B cell (primary cell): ENCODE data around the gene CBARP. TPM values are rescaled to one million over a fixed set of nuclear protein-coding genes. Genes with fewer than 3 reads are reported as not detected.

Source experiments
- ATAC-seq: fragments of 200-7000 bp; cut with Tn5 transposase; one replicate; pipeline ENCODE4 v1.10.0; 2021; ENCODE audit warnings: low read depth, mild to moderate bottlenecking, moderate number of reproducible peaks, moderate library complexity
- CTCF ChIA-PET: fragments of 350-600 bp; sonication (Branson Sonifier 250); formaldehyde crosslinking; loops from one replicate; lab custom pipeline; 2021; ENCODE audit warnings: antibody characterized with exemption, inconsistent platforms; lab: Charles Lee
- POLR2A ChIA-PET: fragments of 350-600 bp; sonication (Branson Sonifier 250); formaldehyde crosslinking; loops from one replicate; lab custom pipeline; 2021; ENCODE audit warnings: antibody characterized with exemption; lab: Charles Lee
- DNase-seq: peaks from one replicate; pipeline ENCODE4 v3.0.0; 2013
- H2AFZ ChIP-seq: 2 replicates; pipeline ENCODE4 v1.6.1; 2012; ENCODE audit warnings: mild to moderate bottlenecking, low read depth, low read length; ENCODE audit not compliant: insufficient read depth, poor library complexity, severe bottlenecking
- H3K27ac ChIP-seq, 2 donors: 1 replicate in 1 of 2; 2 replicates in 1 of 2; pipeline ENCODE4 v1.5.1; 2012 to 2013; ENCODE audit warnings: low read length in 2 of 2, mild to moderate bottlenecking in 2 of 2, moderate library complexity in 1 of 2
- H3K27me3 ChIP-seq, 4 experiments: fragments of 200-600 bp in 1 of 4; sonication (generic) in 1 of 4; replicated peaks in 1 of 4; 1 replicate in 2 of 4; 2 replicates in 2 of 4; pipeline versions ENCODE4 v1.6.1 to v1.7.0; 2013 to 2016; ENCODE audit warnings: low read length in 3 of 4, mild to moderate bottlenecking in 2 of 4, mixed read lengths in 1 of 4, moderate library complexity in 1 of 4; ENCODE audit not compliant: insufficient read depth in 4 of 4, control insufficient read depth in 3 of 4; ENCODE audit errors: control extremely low read depth in 1 of 4
- H3K36me3 ChIP-seq, 2 experiments: replicated peaks in 1 of 2; 1 replicate in 1 of 2; 2 replicates in 1 of 2; pipeline versions ENCODE4 v1.6.1 to v1.7.1; 2013; ENCODE audit warnings: low read length in 1 of 2; ENCODE audit not compliant: insufficient read depth in 2 of 2, control insufficient read depth in 1 of 2; ENCODE audit errors: control extremely low read depth in 1 of 2, extremely low read depth in 1 of 2
- H3K4me1 ChIP-seq, 2 donors: fragments of 200-600 bp in 1 of 2; sonication (generic) in 1 of 2; 1 replicate in 1 of 2; 2 replicates in 1 of 2; pipeline versions ENCODE4 v1.5.1 to v1.6.1; 2013 to 2017; ENCODE audit warnings: low read length in 2 of 2; ENCODE audit not compliant: control insufficient read depth in 2 of 2, insufficient read depth in 2 of 2
- H3K4me2 ChIP-seq: replicated peaks from 2 replicates; pipeline ENCODE3; 2012; ENCODE audit warnings: mild to moderate bottlenecking, low read depth, low read length; ENCODE audit not compliant: poor library complexity, severe bottlenecking
- H3K4me3 ChIP-seq, 5 experiments: fragments of 200-600 bp in 1 of 5; sonication (generic) in 1 of 5; 1 replicate in 3 of 5; 2 replicates in 2 of 5; pipeline versions ENCODE4 v1.5.1 to v1.7.0; 2011 to 2016; ENCODE audit warnings: low read length in 4 of 5, mild to moderate bottlenecking in 4 of 5, low read depth in 2 of 5, control low read depth in 1 of 5, moderate library complexity in 1 of 5; ENCODE audit not compliant: insufficient read depth in 1 of 5; ENCODE audit errors: control extremely low read depth in 1 of 5, extremely low read depth in 1 of 5
- H3K79me2 ChIP-seq: fragments of 200-600 bp; sonication (generic); one replicate; pipeline ENCODE4 v1.6.0; 2016; ENCODE audit warnings: low read length; ENCODE audit not compliant: control insufficient read depth, insufficient read depth
- H3K9ac ChIP-seq: fragments of 200-600 bp; sonication (generic); 2 replicates; pipeline ENCODE4 v1.6.1; 2017; ENCODE audit warnings: mild to moderate bottlenecking, low read length, moderate library complexity
- H3K9me3 ChIP-seq, 3 donors: one replicate each; pipeline versions ENCODE4 v1.6.1 to v1.7.1; 2013; ENCODE audit warnings: low read length in 2 of 3; ENCODE audit not compliant: control insufficient read depth in 2 of 3, insufficient read depth in 1 of 3; ENCODE audit errors: control extremely low read depth in 1 of 3
- H4K20me1 ChIP-seq: 2 replicates; pipeline ENCODE4 v1.6.0; 2012; ENCODE audit warnings: mild to moderate bottlenecking, low read length; ENCODE audit not compliant: insufficient read depth, control insufficient read depth, poor library complexity, severe bottlenecking
- H3K27ac Mint-ChIP-seq: one replicate; pipeline ENCODE4 v1.8.0; 2021; ENCODE audit warnings: mixed read lengths
- H3K27me3 Mint-ChIP-seq: one replicate; pipeline ENCODE4 v1.8.0; 2021; ENCODE audit warnings: mixed read lengths
- H3K4me1 Mint-ChIP-seq: one replicate; pipeline ENCODE4 v1.8.0; 2021; ENCODE audit warnings: mixed read lengths
- H3K4me3 Mint-ChIP-seq: one replicate; pipeline ENCODE4 v1.8.0; 2021; ENCODE audit warnings: mixed read lengths
- H3K9me3 Mint-ChIP-seq: one replicate; pipeline ENCODE4 v1.8.0; 2022; ENCODE audit warnings: mixed read lengths; ENCODE audit not compliant: insufficient read depth
- CTCF ChIP-seq: fragments of 200-600 bp; IDR thresholded peaks from one replicate; pipeline ENCODE4 v1.8.0; 2022; ENCODE audit warnings: antibody characterized with exemption, mild to moderate bottlenecking
- EZH2 ChIP-seq: IDR thresholded peaks from 2 replicates; pipeline ENCODE4 v1.6.1; 2012; ENCODE audit warnings: borderline replicate concordance, low read depth, mild to moderate bottlenecking, moderate library complexity, low read length; ENCODE audit not compliant: insufficient read depth, poor library complexity, severe bottlenecking
- WGBS: methylation state at CpG from one replicate; pipeline ENCODE4 v1.1.5; 2013; ENCODE audit warnings: missing lambda C conversion rate; ENCODE audit not compliant: insufficient coverage; 5-methylcytosine and 5-hydroxymethylcytosine counted together
- intact Hi-C: fragments of 100-400 bp; cut with micrococcal nuclease; formaldehyde crosslinking; loops from one replicate; pipeline ENCODE4 v1.10.0; 2022
- polyA plus RNA-seq: library from polyadenylated mRNA; depleted of rRNA; stranded (reverse); fragments of >200 nt; gene quantifications from 2 replicates; pipeline ENCODE4 v1.2.3, GENCODE V29; 2012
- total RNA-seq, 2 donors: library from RNA; stranded (reverse); fragments of 120-200 nt in 1 of 2; gene quantifications; 1 replicate in 1 of 2; 2 replicates in 1 of 2; pipeline versions ENCODE4 v1.2.3 to v1.2.4, GENCODE V29; 2013 to 2022

CBARP gene
- total and polyA plus RNA-seq, 2 donors (not counting 1 experiment from before 2014, with no cell fraction given), result not detected

DNA sequence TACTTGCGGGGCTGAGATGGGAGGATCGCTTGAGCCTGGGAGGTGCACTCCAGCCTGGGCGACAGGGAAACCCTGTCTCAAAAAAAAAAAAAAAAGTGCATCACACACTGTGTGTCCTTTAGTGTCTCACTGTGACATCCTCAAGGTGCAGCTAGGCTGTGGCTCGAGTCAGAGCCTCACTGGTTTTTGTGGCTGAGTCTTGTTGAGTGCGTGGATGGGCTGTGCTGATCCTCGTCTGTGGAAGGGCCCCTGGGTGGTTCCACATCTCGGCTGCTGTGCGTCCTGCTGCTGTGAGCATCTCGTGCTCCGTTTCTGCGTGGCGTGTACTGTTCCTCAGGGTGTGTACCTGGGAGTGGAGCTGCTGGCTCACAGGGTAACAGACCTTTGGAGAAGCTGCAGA, 21.0 kb downstream of the CBARP start:
- H3K9me3 Mint-ChIP-seq, result no peaks in the 10 kb centered on the region
- POLR2A ChIA-PET, result interaction anchor here (0.6 to 0.7 kb wide), 2 partner anchors 114 to 270 kb away, joined by 3 to 6 read pairs; no protein-coding TSS in a partner anchor
- Histone ChIP-seq H3K4me1 (peaks cover 12 to 15% of the 10 kb centered on the region in 2 donors), H4K20me1 (peaks cover 94% of the 10 kb centered on the region), H3K27ac (no peak overlapping the region), H3K4me2 (no peak overlapping the region), H3K27me3 (no peaks in the 10 kb centered on the region), H3K36me3 (peaks cover 0 to 22% of the 10 kb centered on the region in 2 experiments), H2AFZ (no peak overlapping the region), H3K9me3 (no peaks in the 10 kb centered on the region), H3K4me3 (no peak overlapping the region), H3K9ac (no peak overlapping the region), H3K79me2 (peaks cover 80% of the 10 kb centered on the region)
- DNase-seq (no peak), ATAC-seq (no peak)
- 96% methylated on average over 12 of the region's 12 CpGs for WGBS
- H3K4me3 Mint-ChIP-seq, result no peak overlapping the region
- H3K27ac Mint-ChIP-seq, result no peak overlapping the region
- no peaks in the 10 kb centered on the region for H3K27me3 Mint-ChIP-seq
- CTCF ChIA-PET, result interaction anchor here (1.2 to 1.7 kb wide), 2 partner anchors 86 to 103 kb away, joined by 4 to 6 read pairs; no protein-coding TSS in a partner anchor
- TF ChIP-seq EZH2 (no peak), CTCF (no peak)
- H3K4me1 Mint-ChIP-seq, result peaks cover 16% of the 10 kb centered on the region
- intact Hi-C loops, result no loop called here

GRCh38 chr19:1214862-1215731, 22.7 kb downstream of the CBARP start:
- Histone ChIP-seq H3K27ac (no peak overlapping the region), H3K9ac (no peak overlapping the region)
- no peak overlapping the region for H3K4me3 Mint-ChIP-seq

More at GRCh38 chr19:1214862-1215731, 22.7 kb downstream of the CBARP start:
- TF ChIP-seq EZH2, result no peak
- no peak for TF ChIP-seq CTCF
- Histone ChIP-seq H3K4me3 (no peak overlapping the region), H3K79me2 (peaks cover 88% of the 10 kb centered on the region), H4K20me1 (peaks cover 94% of the 10 kb centered on the region), H3K4me2 (peak overlapping the region; percentile 68), H3K27me3 (no peaks in the 10 kb centered on the region), H3K36me3 (peaks cover 0 to 17% of the 10 kb centered on the region in 2 experiments), H3K4me1 (peaks cover 12 to 15% of the 10 kb centered on the region in 2 donors), H3K9me3 (no peaks in the 10 kb centered on the region), H2AFZ (no peak overlapping the region)
- ChIA-PET POLR2A (interaction anchor here (1.1 kb wide), 1 partner anchor 37 kb away, joined by 3 read pairs; no protein-coding TSS in a partner anchor), CTCF (no interaction called here)
- intact Hi-C loops, result no loop called here
- WGBS, result 95% methylated on average over 25 of the region's 26 CpGs
- H3K4me1 Mint-ChIP-seq, result peaks cover 19% of the 10 kb centered on the region
- H3K9me3 Mint-ChIP-seq, result no peaks in the 10 kb centered on the region
- DNase-seq (no peak), ATAC-seq (no peak)
- no peaks in the 10 kb centered on the region for H3K27me3 Mint-ChIP-seq
- H3K27ac Mint-ChIP-seq, result no peak overlapping the region
